Posterior cingulate gyrus (tissue), 11 donors: Measurements from ENCODE around the gene KRTAP10-5.
"Not testable (repeated sequence)": the region's sequence is repeated elsewhere in the genome, so short reads cannot be mapped to it uniquely, and the experiment has no call there.

Experiments
- DNase-seq, 10 donors: peaks; one replicate each; pipeline versions ENCODE4 v3.0.0 to v3.0.0-alpha.2; 2020 to 2021; ENCODE audit warnings: mixed read lengths in 3 of 10
- intact Hi-C: fragments of 100-400 bp; cut with DNase I; formaldehyde crosslinking; loops from one replicate; pipeline ENCODE4 v1.15.1; 2023

The KRTAP10-5 gene, protein sequence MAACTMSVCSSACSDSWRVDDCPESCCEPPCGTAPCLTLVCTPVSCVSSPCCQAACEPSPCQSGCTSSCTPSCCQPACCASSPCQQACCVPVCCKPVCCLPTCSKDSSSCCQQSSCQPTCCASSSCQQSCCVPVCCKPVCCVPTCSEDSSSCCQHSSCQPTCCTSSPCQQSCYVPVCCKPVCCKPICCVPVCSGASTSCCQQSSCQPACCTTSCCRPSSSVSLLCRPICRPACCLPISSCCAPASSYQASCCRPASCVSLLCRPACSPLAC

DNA sequence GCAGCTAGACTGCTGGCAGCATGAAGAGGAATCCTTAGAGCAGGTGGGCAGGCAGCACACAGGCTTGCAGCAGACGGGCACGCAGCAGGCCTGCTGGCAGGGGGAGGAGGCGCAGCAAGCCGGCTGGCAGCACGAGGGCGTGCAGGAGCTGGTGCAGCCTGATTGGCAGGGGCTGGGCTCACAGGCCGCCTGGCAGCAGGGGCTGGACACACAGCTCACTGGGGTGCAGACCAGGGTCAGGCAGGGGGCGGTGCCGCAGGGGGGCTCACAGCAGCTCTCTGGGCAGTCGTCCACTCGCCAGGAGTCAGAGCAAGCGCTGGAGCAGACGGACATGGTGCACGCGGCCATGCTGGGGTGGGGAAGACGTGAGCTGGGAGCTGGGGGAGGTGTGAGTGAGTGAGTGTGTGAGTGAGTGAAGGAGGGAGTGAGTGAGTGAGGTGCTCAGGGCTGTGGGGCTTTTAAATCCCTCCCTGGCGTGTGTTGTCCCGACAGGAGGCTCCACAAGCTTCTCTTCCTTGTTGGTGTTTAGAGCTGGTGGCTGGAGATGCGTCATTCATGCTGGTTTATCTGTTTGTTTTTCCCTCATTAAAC, at the start of gene KRTAP10-5:
KRTAP10-5 (minus strand) TSS at position 374 of the 591 bp plus-strand sequence; CDS start at position 348, 26 bp downstream.
- intact Hi-C loops: not testable (repeated sequence)
- DNase-seq: peak in 1 of 10 donors; percentile 84

DNA sequence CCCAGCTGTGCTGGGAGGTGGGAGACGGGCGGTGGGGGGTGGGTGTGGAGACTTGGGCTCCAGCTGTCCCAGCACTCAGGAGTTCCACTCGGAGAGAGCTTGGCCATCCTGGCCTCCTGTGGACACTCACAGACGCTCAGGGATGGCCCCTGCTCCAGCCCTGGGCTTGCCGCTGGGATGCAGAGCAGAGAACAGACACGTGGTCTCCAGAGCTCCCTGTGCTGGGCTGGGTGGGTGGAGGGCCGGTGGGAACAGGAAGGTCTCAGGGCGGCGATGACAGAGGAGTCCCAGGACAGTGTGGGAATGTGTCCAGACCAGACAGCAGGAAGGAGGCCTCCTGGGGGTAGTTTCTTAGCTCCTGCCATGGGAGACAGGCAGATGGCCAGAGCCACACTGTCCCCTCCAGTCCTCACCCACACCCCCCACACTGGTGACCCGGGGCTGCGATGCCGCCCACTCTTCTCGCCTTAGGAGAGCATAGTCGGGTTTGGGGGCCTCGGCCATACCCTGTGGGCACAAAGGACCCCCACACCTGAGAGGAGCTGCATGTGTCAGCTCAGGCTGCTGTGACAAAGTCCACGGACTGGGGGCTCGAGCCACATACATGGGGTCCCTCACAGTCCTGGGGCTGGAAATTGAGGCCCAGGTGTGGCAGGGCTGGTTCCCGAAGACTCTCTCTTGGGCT, 48.4 kb upstream of the KRTAP10-5 start:
- DNase-seq: peak in 3 of 10 donors; percentile 49 to 69 (median 62)
- intact Hi-C loops: no loop called here

DNA sequence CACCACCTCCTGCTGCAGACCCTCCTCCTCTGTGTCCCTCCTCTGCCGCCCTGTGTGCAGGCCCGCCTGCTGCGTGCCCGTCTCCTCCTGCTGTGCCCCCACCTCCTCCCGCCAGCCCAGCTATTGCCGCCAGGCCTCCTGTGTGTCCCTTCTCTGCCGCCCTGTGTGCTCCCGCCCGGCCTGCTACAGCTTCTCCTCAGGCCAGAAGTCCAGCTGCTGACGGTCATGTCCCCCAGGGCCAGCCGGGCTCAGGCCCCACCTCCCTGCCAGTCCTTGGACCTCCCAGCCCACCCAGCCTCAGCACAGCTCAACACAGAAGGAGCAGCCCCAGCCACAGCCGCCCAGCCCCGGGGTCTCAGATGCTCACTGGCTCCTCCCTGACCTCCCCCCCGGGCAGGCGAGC, 47.4 kb upstream of the KRTAP10-5 start:
- intact Hi-C loops: not testable (repeated sequence)
- DNase-seq: peak in 1 of 10 donors; percentile 30

DNA sequence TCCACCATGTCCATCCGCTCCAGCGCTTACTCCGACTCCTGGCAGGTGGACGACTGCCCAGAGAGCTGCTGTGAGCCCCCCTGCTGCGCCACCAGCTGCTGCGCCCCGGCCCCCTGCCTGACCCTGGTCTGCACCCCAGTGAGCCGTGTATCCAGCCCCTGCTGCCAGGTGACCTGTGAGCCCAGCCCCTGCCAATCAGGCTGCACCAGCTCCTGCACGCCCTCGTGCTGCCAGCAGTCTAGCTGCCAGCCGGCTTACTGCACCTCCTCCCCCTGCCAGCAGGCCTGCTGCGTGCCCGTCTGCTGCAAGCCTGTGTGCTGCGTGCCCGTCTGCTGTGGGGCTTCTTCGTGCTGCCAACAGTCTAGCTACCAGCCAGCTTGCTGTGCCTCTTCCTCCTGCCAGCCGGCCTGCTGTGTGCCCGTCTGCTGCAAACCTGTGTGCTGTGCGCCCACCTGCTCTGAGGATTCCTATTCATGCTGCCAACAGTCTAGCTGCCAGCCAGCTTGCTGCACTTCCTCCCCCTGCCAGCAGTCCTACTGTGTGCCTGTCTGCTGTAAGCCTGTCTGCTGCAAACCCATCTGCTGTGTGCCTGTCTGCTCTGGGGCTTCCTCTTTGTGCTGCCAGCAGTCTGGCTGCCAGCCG, 46.9 kb upstream of the KRTAP10-5 start:
- intact Hi-C loops: not testable (repeated sequence)
- DNase-seq: peak in 2 of 10 donors; percentile 42 to 62

DNA sequence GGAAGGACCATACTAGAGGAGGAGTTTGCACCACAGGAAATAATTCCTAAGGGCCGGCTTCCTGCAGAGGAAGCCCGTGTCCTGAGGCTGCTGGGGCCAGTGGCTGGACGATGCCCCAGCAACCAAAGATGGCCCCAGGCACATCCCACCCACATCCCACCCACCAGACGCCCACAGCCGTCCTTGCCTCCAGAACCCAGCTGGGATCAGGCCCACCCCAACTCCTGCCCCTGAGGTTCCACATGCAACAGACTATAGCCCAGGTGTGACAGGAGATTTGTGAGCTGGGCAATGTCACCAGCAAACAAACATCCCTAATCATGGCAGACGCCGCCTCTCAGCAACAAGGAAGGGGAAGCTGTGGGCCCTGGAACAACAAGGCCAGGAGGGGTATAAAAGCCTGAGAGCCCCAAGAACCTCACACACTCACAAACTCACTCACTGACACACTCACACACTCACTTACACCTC, 46.3 kb upstream of the KRTAP10-5 start, which contains the start of gene KRTAP10-9:
KRTAP10-9 (plus strand) TSS at position 421 of the 471 bp plus-strand sequence. CDS start 79 bp downstream, outside the sequence.
- intact Hi-C loops: no loop called here
- peak in 1 of 10 donors; percentile 7 for DNase-seq

DNA sequence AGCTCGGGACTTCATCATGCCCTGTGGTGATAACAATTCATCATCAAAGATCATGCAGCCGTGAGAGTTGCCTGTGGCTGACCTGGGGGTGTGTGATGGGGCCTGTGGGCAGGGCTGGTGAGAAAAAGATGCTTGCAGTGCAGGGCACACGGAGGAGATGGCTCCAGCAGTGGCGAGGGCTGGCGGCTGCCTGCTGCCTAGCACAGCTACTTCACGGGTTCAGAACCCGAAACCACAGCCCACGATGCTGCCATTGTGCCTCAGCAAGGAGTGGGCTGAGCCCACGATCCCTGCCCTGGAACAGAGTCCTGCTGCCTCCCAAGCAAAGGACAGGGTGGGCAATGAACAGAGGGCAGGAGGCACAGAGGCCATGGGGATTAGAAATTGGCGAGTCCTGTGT, 45.9 kb upstream of the KRTAP10-5 start:
- intact Hi-C loops: no loop called here
- DNase-seq: peak in 2 of 10 donors; percentile 45 to 57

DNA sequence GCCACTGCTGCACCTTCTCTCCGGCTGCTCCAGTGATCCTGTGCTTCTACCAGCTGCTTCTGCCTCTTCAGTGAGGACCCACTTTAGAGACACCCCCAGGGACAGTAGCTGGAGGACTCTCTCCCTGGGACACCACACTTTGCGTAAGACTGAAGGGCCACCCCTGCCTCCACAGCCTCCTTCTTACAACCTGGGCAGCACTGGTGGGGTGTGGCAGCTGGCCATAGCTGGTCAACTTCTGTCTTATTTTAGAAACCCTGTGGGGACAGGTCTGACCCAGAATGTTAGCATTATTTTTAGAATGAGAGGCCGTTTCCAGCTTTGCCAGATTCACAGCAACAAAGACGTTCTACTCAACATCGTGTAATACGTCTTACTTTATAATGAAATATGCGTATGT, 45.4 kb upstream of the KRTAP10-5 start:
- intact Hi-C loops: no loop called here
- peak in 1 of 10 donors; percentile 18 for DNase-seq

DNA sequence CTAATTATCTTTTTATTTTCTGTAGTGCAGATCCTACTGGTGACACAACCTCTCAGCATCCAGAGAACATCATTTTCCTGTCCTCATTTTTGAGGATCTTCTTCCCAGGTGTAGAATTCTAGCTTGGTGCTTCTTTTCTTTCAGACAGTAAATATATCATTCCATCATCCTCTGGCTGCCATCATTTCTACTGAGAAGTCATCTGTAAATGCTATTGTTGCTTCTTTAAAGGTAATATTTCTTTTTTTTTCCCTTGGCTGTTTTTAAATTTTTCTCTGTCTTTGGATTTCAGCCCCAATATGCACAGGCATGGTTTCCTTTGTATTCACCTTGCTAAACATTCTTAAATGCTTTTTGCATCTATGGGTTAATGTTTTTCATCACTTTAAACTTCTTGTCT, 43.2 kb upstream of the KRTAP10-5 start:
- intact Hi-C loops: no loop called here
- DNase-seq: no peak

DNA sequence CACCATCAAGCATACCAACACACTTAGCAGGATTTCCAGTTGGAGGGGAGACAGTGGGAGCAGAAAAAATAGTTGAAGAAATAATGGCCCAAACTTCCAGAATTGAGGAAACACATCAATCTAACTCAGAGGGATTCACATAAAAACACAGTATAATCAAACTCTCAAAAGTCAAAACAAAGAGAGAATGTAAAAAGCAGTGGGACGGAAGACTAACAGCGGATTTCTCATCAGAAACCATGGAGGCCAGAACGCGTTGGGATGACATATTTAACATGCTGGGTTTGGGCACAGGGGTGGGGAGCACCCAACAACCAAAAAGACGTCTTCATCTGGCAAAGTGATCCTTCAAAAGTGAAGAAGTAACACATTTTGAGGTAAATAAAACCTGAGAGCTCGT, 39.5 kb upstream of the KRTAP10-5 start:
- intact Hi-C loops: no loop called here
- no peak for DNase-seq

DNA sequence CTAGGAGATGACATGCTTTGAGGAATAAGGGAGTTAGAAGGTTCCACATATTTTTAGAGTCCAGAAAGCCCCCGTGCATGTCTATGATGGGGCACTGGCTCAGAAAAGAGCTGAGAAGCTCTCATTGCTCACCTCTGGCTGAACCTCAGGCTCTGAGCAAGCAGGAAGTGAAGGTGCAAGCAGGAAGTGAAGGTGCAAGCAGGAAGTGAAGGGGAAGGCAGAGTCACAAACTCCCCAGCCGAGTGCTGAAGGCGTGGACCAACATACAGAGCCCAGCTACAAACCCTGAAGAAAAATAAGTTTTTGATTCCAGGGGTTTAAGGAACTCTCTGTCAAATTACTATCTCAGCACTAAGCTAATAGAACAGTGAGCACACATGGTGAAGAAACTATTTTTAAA, 38.5 kb upstream of the KRTAP10-5 start:
- intact Hi-C loops: no loop called here
- DNase-seq: no peak

DNA sequence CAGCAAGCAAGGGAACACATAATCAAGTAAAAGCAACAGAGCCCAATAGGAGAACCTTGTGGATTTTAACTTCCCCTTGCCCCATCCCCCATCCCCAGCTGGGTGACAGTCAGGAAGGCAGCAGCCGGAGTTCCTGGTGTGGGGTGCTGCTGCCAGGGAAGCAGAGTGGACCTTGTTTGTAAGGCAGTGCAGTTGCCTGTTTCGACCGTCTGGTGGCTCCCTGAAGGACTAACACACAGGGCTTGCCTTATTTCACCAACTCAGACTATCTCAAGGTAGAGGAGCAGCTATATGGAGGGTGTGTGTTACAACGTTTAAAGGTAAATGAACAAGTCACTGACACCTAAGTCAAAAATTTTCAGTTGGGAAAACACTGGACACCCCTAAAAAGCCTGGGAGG, 38.1 kb upstream of the KRTAP10-5 start:
- DNase-seq: peak in 1 of 10 donors; percentile 8
- intact Hi-C loops: no loop called here

DNA sequence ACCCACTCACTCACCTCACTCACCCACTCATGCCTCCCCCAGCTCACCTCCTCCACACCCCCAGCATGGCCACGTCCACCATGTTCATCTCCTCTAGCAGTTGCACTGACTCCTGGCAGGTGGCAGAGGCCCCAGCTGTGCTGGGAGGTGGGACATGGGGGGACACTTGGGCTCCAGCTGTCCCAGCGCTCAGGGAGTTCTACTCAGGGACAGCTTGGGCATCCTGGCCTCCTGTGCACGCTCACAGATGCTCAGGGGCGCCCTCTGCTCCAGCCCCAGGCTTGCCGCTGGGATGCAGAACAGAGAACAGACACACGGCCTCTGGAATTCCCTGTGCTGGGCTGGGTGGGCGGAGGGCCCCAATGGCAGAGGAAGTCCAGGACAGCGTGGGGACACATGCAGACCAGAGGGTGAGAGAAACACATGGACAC, 36.7 kb upstream of the KRTAP10-5 start:
- intact Hi-C loops: no loop called here
- peak in 1 of 10 donors; percentile 46 for DNase-seq

DNA sequence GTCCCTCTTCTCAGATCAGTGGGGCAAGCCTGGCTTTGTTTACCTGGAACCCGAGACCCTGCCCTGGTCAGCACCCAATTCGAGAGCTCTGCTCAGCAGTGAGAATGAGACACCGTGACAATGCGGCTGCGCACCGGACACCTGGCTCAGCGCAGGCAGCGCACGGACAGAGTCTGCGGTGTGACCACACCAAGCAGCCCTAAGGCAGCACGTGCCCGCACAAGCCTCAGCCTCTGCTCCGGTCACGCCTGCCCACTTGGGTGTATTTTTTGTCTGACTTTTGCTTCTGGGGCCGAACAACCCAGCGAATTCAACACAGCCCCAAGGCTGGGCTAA, 36.2 kb upstream of the KRTAP10-5 start:
- intact Hi-C loops: no loop called here

DNA sequence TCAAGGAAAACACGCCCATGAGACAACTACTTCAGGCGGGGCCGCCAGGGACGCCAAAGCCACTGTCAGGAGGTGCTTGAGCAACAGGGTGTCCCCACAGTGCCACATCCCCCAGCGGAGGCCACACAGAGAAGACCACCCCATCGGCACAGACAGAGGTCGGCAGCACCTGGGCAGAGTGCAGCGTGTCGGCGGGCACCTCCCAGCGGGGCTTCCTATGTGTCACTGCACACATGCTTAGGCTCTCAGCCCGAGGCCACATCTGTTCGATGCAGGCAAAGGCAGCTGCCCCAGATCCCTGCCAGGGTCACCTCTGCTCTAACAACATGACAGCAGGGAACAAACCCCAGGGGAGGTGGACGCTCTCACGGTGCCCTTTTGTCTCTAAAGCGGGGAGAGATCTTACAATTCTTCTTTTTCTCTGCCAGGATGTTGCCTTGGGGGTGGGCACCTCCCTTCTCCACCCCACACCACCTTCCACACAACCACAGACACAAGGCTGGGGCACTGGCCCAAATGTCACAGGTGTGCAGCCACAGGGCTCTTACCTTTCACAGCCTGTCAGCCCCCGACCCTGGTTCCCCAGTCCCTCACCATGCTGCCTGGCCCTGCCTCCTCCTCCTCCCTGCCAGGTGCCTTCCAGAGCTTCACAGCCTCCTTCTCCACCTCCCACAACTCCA, 35.6 kb upstream of the KRTAP10-5 start:
- DNase-seq: peak in 2 of 10 donors; percentile 50 to 62
- intact Hi-C loops: no loop called here

More for the DNA sequence above, 36.2 kb upstream of the KRTAP10-5 start:
- DNase-seq: peak in 2 of 10 donors; percentile 37 to 58

DNA sequence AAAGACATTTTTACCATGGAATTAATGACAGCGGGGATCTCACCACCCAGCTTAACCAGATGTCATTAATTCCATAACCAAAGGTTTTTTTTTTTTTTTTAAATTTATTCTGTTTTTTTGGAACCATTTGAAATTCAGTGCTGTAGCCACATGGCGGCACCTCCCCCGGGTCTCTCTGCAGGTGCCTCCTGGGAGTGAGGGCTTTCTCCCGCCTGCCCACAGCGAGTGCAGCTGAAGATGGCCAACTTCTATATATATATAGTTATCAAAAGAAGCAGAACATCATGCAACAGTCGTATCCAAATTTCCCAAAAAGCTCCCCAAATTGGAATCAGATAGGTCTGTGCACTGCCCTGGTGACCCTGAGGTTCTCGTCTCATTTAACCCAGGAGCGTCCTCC, 35.1 kb upstream of the KRTAP10-5 start:
- intact Hi-C loops: no loop called here
- peak in 1 of 10 donors; percentile 70 for DNase-seq

DNA sequence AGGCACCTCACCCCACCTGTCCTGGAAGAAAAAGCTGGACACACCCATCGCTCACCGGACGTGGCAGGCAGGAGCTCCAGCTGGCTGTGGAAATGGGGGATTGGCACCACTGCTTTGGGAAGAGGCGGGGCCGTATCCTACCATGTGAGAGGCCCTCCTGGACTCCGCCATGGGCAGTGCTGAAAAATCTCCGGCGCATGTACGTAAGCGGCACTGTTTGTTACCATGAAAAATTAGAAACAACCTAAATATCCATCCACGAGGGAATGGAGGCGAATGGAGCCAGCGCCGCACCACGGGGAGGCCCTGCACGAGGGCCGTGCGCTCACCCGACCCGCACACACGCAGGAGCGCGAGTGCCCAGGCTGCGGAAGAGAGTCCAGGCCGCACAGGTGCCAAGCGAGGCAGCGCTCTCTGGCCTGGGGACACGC, 34.6 kb upstream of the KRTAP10-5 start:
- peak in 2 of 10 donors; percentile 39 to 65 for DNase-seq
- intact Hi-C loops: no loop called here

DNA sequence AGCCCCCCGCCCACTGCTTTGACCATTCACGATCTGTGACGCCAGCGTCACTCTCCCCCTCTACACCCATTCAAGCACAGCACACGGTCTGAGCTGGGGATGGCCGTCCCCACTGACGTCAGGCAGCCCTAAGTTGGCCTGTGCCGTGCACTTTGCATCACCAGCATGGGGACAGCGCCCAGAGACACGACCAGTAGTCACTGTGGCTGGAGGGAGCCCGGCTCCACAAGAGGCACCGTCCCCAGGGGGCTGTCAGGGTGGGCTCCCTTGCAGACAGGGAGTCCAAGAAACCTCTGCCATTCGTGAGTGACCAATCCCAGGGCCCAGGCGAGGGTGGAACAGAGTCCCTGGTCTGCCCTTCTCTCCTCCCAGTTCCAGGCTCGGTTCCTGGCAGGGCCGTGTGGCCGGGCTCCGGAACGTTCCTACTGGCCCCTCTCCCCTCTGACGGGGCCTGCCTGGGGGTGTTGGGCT, 33.8 kb upstream of the KRTAP10-5 start:
- intact Hi-C loops: no loop called here
- DNase-seq: peak in 2 of 10 donors; percentile 56 to 64

DNA sequence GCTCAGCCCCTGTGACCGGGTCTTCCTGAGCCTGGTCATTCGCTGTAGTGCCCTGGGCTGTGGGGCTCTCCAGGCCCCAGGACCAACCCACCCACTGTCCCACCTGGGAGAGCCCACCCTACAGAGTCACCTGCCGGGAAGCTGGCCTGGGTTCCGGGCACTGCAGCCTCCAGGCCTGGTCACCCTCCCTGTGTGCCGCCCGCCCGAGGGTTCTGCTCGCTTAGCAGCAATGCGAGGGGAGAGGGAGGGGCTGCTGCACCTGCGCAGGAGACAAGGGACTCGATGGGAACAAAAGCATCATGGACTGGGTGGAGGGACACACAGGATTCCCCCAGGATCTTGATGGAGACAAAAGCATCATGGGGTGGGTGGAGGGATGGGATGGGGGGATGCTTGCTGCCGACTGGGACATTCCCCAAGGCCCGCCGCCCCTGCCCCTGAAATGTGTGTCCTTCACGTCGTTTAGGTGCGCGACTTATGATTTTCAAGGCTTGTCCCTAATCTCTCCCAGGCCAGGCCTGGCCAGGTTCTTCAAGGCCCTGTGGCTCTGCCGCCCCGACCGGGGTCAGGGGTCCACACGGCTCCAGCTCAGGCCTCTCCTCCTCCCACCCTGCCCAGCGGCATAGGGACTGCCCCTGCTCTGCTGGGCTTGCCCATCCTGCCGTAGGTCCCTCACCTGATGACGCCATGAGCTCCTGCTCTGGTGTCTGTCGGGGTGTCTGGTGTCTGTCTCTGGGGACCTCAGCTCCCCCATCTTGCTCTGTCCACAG, 33.2 kb upstream of the KRTAP10-5 start:
- intact Hi-C loops: no loop called here
- DNase-seq: peak in 2 of 10 donors; percentile 60 to 61

DNA sequence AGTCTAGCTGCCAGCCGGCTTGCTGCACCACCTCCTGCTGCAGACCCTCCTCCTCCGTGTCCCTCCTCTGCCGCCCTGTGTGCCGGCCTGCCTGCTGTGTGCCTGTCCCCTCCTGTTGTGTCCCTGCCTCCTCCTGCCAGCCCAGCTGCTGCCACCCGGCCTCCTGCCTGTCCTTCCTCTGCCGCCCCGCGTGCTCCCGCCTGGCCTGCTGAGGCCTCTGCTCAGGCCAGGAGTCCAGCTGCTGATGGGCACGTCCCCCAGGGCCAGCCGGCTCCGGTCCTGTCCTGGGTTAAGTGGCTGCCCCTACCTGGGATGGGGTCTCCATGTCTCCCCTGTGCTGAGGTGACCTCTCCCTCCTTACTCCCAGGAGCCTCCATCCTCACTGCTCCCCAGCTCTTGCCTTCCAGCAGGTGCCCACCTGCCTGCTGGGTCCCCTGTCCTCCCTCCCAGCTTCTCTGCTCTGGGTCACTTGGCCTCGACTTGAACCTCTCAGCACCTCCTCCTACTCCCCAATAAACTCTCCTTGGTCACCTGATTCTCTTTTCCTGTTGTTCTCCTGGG, 32.3 kb upstream of the KRTAP10-5 start:
- peak in 2 of 10 donors; percentile 39 to 71 for DNase-seq
- intact Hi-C loops: no loop called here
